Upper lobe of right lung (tissue), 1 donor: Measurements from ENCODE around the gene NUDT6. TPM values are rescaled to one million over a fixed set of nuclear protein-coding genes. Genes with fewer than 3 reads are reported as not detected.

Source experiments
- ATAC-seq: fragments of 200-7000 bp; cut with Tn5 transposase; one replicate; pipeline ENCODE4 v1.9.1; 2020; ENCODE audit warnings: mild to moderate bottlenecking, moderate library complexity
- DNase-seq: peaks from one replicate; pipeline ENCODE4 v3.0.0-alpha.2; 2020
- H3K27ac ChIP-seq: fragments of 200-600 bp; one replicate; pipeline ENCODE4 v1.8.0; 2022
- H3K27me3 ChIP-seq: fragments of 200-600 bp; one replicate; pipeline ENCODE4 v1.8.0; 2022; ENCODE audit warnings: mild to moderate bottlenecking
- H3K36me3 ChIP-seq: fragments of 200-600 bp; one replicate; pipeline ENCODE4 v1.8.0; 2022
- H3K4me1 ChIP-seq: fragments of 200-600 bp; one replicate; pipeline ENCODE4 v1.8.0; 2022
- H3K4me3 ChIP-seq: fragments of 200-600 bp; one replicate; pipeline ENCODE4 v1.8.0; 2022; ENCODE audit warnings: mild to moderate bottlenecking
- H3K9me3 ChIP-seq: fragments of 200-600 bp; one replicate; pipeline ENCODE4 v1.8.0; 2022
- intact Hi-C: fragments of 100-400 bp; cut with DNase I; formaldehyde crosslinking; loops from one replicate; pipeline ENCODE4 v1.11.0; 2022
- total RNA-seq: library from RNA; stranded (reverse); fragmentation: NEBNext Ultra II Directional; extraction: Animal tissue kit (Norgen Biotek cat#: 25700); gene quantifications from one replicate; pipeline ENCODE4 v1.2.1, GENCODE V29; 2021
- TF ChIP-seq, protein P1 (sequence below): fragments of 200-600 bp; IDR thresholded peaks from one replicate; pipeline ENCODE4 v1.8.0; 2022; ENCODE audit warnings: antibody characterized with exemption
- donor health status: DM: no; HTN: yes; CAD: no; lungs with severe emphysema.

NUDT6 gene
- total RNA-seq, 1 donor from 2014 or later = 3.8 TPM

DNA sequence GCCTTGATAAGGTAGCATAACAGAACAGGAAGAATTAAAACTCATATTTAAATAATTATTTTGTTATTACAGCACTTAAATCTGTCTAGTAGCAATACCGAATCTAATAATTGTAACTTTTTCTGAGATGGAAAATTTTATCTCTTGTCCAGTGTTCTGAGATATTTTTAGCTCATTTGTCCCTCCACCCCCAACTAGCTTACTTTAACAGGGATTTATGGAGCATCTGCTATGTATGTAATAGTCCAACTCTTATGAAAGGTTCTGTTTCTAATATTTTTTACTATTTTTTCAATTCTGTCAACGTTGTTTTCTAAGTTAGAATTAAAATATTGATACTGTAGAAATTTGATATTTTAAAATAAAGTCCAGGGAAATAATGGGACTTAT lies 38.2 kb upstream of the NUDT6 start:
- TF ChIP-seq, protein P1, sequence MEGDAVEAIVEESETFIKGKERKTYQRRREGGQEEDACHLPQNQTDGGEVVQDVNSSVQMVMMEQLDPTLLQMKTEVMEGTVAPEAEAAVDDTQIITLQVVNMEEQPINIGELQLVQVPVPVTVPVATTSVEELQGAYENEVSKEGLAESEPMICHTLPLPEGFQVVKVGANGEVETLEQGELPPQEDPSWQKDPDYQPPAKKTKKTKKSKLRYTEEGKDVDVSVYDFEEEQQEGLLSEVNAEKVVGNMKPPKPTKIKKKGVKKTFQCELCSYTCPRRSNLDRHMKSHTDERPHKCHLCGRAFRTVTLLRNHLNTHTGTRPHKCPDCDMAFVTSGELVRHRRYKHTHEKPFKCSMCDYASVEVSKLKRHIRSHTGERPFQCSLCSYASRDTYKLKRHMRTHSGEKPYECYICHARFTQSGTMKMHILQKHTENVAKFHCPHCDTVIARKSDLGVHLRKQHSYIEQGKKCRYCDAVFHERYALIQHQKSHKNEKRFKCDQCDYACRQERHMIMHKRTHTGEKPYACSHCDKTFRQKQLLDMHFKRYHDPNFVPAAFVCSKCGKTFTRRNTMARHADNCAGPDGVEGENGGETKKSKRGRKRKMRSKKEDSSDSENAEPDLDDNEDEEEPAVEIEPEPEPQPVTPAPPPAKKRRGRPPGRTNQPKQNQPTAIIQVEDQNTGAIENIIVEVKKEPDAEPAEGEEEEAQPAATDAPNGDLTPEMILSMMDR = no peak
- Histone ChIP-seq H3K4me3 (no peak overlapping the region), H3K36me3 (no peaks in the 10 kb centered on the region), H3K27ac (no peak overlapping the region), H3K9me3 (no peaks in the 10 kb centered on the region), H3K4me1 (no peaks in the 10 kb centered on the region), H3K27me3 (no peaks in the 10 kb centered on the region)
- intact Hi-C loops = no loop called here
- no peak for ATAC-seq
- no peak for DNase-seq

DNA sequence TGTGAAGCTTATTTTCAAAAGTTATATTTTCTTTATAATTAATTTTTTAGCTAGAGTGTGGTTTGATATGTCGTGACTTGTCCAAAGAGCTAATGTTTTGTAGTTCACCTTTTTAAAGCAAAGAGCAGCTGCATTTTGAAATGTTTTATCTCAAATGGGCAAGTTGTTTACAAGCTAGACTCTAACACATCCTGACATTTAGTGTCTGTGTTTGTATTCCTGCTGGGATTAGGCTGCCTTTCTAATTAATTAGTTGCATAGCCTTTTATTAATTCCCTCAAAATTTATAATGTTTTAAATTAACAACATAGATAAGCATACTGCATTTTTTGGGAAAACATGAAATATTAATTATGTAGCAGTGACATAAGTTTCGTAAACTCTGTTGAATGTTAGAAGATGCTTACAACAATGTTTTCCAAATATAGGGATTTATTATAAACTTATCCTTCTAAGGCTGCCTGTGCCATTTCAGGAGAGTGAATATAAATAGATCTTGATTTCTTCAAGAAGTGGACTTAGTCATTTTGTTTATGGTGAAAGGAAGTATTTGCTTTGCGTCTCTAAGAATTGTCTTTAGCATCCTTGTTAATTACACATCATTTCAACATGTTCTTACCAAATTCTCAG lies 37.7 kb upstream of the NUDT6 start:
- DNase-seq (no peak), ATAC-seq (no peak)
- H3K4me3 ChIP-seq = no peak overlapping the region
- no peaks in the 10 kb centered on the region for H3K36me3 ChIP-seq
- no peaks in the 10 kb centered on the region for H3K9me3 ChIP-seq
- H3K27me3 ChIP-seq = no peaks in the 10 kb centered on the region
- no peak overlapping the region for H3K27ac ChIP-seq
- H3K4me1 ChIP-seq = no peaks in the 10 kb centered on the region
- TF ChIP-seq, protein P1 = no peak
- intact Hi-C loops = no loop called here

DNA sequence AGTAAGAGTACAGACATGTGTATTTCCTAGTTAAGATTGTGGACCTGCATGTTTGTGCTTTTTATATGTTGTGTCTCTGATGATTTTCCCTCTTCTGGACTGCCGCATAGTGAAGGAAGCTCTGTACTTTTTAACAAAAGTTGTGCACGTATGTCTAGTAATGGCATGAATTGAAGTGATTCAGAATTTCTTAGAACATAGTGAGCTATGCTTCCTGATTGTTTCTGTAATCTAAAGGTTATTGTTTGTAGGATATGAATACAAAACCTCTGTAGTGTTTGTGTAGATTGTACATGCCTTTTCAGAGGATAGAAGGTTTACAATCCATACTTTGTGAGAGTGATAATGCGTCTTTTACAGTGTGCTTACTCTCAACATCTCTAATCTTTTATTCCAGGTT lies 37.0 kb upstream of the NUDT6 start:
- TF ChIP-seq, protein P1 = no peak
- DNase-seq (no peak), ATAC-seq (no peak)
- Histone ChIP-seq H3K27ac (no peak overlapping the region), H3K9me3 (no peaks in the 10 kb centered on the region), H3K4me1 (no peaks in the 10 kb centered on the region), H3K36me3 (no peaks in the 10 kb centered on the region), H3K4me3 (no peak overlapping the region), H3K27me3 (no peaks in the 10 kb centered on the region)
- intact Hi-C loops = no loop called here

DNA sequence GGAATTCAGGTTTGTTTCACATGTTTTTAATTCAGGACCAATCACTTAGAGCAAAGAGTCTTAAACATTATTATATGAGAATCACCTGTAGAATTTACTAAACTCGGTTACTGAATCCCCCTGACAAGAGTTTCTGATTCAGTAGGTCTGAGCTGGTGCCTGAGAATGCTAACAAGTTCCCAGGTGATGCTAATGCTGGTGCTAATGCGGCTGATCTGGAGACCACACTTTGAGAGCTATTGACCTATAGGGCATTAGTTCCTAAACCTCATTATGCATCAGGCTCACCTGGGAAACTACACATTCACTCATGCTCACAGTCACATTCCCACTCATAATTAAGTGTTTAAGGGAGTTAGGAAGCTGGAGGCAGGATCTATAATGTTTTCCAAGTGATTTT lies 36.1 kb upstream of the NUDT6 start:
- no peak for ATAC-seq
- TF ChIP-seq, protein P1 = no peak

DNA sequence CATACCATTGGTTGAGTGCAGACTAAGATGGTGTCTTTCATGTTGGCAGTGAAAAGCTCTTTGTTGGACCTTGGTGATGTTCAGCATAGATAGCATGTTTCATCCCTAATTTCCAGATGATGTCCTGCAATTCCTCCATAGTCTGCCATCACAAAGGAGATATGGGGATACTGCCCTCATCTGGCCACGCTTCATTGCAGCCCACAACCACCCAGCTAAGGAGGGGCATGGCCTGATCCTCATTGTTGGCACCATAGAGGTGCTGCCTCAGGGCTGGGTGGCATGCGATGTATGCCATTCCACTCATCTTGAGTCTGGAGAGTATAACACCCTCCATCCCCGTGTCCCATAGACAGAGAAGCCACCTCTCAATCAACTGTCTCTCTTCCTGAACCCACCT lies 31.5 kb upstream of the NUDT6 start:
- intact Hi-C loops = no loop called here
- no peak for DNase-seq

More for the DNA sequence above, 36.1 kb upstream of the NUDT6 start:
- no peaks in the 10 kb centered on the region for H3K36me3 ChIP-seq
- no peak overlapping the region for H3K4me3 ChIP-seq
- intact Hi-C loops = no loop called here
- no peak for DNase-seq
- H3K27me3 ChIP-seq = no peaks in the 10 kb centered on the region
- H3K27ac ChIP-seq = no peak overlapping the region
- no peaks in the 10 kb centered on the region for H3K9me3 ChIP-seq
- no peaks in the 10 kb centered on the region for H3K4me1 ChIP-seq

More for the DNA sequence above, 31.5 kb upstream of the NUDT6 start:
- Histone ChIP-seq H3K27ac (no peak overlapping the region), H3K27me3 (no peaks in the 10 kb centered on the region), H3K4me1 (no peaks in the 10 kb centered on the region), H3K36me3 (peaks cover 21% of the 10 kb centered on the region), H3K4me3 (no peak overlapping the region), H3K9me3 (no peaks in the 10 kb centered on the region)
- TF ChIP-seq, protein P1 = no peak
- ATAC-seq = no peak
